AG10803 (cell line): ENCODE results near the gene PPARD.
"Not testable (repeated sequence)": the region's sequence is repeated elsewhere in the genome, so short reads cannot be mapped to it uniquely, and the experiment has no call there.

Experiments
- DNase-seq: peaks from one replicate; pipeline ENCODE4 v3.0.0; 2010; ENCODE audit warnings: low read depth
- H3K4me3 ChIP-seq: 2 replicates; pipeline ENCODE4 v1.5.1; 2011; ENCODE audit warnings: mild to moderate bottlenecking, low read length, control low read depth
- TF ChIP-seq, protein P1 (sequence below): conservative IDR thresholded peaks from 2 replicates; pipeline ENCODE4 v1.5.1; 2011; ENCODE audit warnings: mild to moderate bottlenecking, low read length, control low read depth, inconsistent platforms

Gene PPARD

DNA sequence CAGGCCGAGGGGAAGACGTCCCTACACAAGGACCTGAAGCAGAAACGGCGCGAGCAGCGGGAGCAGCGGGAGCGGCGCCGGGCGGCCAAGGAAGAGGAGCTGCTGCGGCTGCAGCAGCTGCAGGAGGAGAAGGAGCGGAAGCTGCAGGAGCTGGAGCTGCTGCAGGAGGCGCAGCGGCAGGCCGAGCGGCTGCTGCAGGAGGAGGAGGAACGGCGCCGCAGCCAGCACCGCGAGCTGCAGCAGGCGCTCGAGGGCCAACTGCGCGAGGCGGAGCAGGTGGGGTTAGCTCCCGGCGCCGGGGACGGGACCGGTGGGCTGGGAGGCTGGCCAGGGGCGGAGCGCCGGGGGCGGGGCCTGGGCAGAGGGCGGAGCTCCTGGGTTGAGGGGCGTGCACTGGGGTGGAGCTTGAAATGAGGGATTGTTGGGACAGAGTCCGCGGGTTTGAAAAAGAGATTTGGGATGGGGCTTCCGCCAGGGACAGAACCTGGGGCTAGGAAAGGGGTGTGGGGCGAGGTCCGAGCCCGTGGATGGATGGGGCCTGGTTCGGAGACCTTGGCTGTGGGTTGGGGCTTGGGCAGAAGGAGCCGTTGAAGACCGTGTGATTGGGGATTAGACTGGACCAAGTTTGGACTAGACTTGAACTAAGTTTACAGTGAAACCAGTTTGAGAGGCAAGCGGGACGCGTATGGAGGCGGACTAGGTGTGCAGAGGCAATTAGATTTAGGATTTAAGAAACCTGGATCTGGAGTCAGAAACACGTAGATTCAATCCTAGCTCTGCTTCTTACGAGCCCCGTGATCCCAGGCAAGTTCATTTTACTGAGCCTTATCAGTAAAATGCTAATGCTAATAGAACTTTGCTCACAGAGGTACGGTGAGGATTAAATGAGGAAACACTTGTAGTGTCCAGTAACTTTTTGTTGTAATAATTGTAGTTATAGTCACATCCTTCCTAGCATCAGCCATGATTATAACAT lies 23.9 kb upstream of the PPARD start:
- peak; percentile 49 for DNase-seq
- TF ChIP-seq, protein P1, sequence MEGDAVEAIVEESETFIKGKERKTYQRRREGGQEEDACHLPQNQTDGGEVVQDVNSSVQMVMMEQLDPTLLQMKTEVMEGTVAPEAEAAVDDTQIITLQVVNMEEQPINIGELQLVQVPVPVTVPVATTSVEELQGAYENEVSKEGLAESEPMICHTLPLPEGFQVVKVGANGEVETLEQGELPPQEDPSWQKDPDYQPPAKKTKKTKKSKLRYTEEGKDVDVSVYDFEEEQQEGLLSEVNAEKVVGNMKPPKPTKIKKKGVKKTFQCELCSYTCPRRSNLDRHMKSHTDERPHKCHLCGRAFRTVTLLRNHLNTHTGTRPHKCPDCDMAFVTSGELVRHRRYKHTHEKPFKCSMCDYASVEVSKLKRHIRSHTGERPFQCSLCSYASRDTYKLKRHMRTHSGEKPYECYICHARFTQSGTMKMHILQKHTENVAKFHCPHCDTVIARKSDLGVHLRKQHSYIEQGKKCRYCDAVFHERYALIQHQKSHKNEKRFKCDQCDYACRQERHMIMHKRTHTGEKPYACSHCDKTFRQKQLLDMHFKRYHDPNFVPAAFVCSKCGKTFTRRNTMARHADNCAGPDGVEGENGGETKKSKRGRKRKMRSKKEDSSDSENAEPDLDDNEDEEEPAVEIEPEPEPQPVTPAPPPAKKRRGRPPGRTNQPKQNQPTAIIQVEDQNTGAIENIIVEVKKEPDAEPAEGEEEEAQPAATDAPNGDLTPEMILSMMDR = peak; percentile 11; the same call in 1 of the 2 replicates
- H3K4me3 ChIP-seq = peak overlapping the region; percentile 66

DNA sequence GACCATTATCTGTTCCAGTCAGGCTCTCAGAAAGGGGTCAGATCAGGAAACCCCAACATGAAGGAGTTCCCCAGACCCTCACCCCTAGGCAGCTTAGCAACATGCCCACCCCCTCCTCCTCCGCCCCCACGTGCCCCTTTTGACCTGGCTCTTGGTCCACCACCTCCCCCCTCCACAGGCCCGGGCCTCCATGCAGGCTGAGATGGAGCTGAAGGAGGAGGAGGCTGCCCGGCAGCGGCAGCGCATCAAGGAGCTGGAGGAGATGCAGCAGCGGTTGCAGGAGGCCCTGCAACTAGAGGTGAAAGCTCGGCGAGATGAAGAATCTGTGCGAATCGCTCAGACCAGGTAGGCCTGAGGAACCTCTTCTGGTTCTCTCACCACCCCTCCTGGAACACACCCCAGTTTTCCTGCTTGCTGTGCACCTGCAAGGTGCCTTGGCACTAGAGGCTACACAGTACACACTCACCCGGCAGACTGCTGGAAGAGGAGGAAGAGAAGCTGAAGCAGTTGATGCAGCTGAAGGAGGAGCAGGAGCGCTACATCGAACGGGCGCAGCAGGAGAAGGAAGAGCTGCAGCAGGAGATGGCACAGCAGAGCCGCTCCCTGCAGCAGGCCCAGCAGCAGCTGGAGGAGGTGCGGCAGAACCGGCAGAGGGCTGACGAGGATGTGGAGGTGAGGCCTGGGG lies 22.9 kb upstream of the PPARD start:
- DNase-seq = no peak
- H3K4me3 ChIP-seq = no peak overlapping the region
- TF ChIP-seq, protein P1 = no peak

DNA sequence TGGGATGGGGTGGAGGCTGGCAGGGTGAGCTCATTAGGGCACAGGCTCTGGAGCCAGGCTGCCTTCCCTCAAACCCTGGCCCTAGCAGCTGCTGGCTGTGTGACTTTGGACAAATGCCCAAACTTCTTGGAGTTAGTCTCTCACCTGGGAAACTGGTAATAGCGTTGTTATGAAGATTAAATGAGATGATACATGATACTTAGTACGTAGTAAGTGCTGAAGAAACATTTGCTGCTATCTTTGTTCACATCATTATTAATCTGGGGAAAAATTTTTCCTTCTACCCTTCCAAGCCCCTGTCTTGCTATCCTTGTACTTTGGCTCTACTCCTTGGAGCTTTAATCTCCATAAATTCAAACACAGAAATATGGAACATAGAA lies 22.3 kb upstream of the PPARD start:
- TF ChIP-seq, protein P1 = no peak
- DNase-seq = no peak
- H3K4me3 ChIP-seq = no peak overlapping the region

DNA sequence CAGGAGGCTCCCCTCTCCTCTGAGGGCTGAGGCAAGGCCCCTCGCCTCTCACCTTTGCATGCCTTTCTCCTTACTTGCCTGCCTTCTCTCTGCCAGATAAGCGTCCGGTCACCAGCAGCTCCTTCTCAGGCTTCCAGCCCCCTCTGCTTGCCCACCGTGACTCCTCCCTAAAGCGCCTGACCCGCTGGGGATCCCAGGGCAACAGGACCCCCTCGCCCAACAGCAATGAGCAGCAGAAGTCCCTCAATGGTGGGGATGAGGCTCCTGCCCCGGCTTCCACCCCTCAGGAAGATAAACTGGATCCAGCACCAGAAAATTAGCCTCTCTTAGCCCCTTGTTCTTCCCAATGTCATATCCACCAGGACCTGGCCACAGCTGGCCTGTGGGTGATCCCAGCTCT lies 21.3 kb upstream of the PPARD start:
- TF ChIP-seq, protein P1 = no peak
- no peak overlapping the region for H3K4me3 ChIP-seq
- no peak for DNase-seq

DNA sequence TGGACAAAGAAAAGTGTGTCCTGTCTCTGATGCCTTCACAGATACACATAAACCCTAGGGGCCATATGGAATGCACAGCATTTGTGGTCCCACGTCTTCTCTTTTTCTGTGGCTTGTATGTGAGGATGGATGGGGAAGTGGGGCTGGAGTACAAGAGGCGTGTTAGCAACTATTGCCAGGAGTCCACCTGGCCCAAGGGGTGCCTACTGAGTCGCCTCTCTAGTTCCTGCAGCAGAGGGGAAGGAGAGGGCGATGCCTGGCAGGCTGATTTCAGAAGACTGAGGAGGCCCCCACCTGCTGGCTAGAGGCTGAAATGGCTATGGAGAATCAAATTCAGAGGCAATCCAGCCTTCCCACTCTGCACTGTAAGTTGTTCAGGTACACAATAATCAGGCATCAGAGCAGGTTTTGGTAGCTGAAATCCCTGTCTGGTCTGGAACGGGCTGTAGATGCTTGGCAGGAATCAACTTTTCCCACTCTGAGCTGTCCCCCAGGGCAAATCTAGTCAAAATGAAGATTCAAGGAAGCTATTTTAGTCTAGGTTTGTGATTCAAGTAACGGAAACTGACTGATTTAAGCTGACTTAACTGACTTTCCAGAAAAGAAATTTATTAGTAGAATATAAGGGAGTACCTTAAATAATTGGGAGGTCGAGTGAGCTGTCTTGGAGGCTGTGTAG lies 14.9 kb upstream of the PPARD start:
- peak; percentile 46 for DNase-seq
- no peak overlapping the region for H3K4me3 ChIP-seq
- TF ChIP-seq, protein P1 = peak; percentile 77

DNA sequence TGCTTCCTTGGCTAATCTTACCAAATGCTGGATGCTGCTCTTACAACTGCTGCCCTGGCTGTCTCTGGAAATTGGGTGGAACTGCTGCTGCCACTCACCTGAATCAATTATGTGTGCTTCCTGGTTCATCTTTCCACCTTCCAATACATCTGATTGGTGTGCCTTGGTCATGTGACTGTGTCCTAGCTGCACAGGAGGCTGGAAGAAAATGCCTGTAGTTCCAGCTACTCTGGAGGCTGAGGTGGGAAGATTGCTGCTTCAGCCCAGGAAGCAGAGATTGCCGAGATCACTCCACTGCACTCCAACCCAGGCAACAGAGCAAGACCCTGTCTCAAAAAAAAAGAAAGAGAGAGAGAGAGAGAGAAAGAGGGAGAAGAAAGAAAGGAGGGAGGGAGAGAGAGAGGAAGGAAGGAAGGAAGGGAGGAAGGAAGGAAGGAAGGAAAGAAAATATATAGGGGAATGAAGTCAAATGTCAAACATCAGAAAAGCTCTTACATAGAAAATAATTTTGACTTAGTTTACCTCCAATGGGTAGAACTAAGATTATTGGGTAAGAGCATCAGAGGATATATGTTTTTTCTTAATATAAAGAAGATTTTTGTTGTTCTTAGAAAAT lies 14.1 kb upstream of the PPARD start:
- TF ChIP-seq, protein P1 = no peak
- no peak overlapping the region for H3K4me3 ChIP-seq
- no peak for DNase-seq

DNA sequence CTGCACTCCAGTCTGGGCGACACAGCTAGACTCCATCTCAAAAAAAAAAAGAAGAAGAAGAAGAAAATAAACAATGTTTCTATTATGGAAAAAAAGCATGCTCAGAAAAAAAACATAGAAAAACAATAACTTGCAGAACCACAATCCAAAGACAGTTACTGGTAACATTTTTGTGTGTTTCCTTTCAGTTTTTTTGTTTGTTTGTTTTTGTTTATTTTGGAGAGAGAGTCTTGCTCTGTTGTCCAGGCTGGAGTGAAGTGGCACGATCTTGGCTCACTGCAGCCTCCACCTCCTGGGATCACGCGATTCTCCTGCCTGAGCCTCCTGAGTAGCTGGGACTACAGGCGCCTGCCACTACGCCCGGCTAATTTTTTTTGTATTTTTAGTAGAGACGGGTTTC lies 13.4 kb upstream of the PPARD start:
- H3K4me3 ChIP-seq, DNase-seq: not testable (repeated sequence)
